HG02623 (cell line): ENCODE measurements around the gene PGAP3.

ENCODE experiments used
- ATAC-seq: cut with Tn5 transposase; IDR thresholded peaks from one replicate; pipeline ENCODE4 v1.9.1; 2021; ENCODE audit warnings: moderate library complexity; ENCODE audit not compliant: unreplicated experiment

The PGAP3 gene

DNA sequence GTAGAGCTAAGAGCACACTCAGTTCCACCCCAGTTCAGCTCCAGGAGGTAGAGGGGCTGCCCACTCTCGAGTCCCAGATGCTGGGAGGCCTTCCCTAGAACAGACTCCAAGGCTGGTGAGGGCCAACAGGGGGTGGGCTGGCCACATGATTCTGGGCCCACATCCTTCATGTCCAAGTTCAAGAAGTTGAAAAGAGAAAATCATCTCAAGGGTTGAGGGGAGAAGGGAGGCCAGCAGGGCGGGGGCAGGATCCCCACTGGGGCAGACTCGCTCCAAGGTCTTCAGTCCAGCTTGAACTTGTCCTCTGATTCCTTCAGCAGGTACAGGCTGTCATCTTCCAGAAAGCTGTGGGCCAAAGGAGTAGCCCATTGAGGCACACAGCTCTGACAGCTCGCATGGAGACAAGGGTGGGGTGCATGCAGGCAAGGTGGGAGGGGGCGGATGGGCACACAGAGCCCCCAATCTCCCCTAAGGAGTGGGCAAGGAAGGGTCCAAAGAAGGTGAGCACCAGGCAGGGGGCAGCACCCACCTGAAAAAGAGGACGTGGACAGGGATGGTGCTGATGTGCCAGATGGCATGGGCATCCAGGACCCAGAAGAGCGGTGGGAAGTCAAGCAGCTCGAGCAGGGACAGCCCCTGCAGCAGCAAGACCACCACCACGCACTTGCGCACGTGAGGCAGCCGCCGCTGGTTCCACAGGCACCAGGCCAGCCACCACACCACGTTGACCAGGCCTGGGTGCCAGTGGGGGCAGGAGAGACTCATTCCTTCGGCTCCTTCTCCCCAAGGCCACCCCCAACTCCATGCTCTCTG, 15.1 kb downstream of the PGAP3 start:
- ATAC-seq: no peak

DNA sequence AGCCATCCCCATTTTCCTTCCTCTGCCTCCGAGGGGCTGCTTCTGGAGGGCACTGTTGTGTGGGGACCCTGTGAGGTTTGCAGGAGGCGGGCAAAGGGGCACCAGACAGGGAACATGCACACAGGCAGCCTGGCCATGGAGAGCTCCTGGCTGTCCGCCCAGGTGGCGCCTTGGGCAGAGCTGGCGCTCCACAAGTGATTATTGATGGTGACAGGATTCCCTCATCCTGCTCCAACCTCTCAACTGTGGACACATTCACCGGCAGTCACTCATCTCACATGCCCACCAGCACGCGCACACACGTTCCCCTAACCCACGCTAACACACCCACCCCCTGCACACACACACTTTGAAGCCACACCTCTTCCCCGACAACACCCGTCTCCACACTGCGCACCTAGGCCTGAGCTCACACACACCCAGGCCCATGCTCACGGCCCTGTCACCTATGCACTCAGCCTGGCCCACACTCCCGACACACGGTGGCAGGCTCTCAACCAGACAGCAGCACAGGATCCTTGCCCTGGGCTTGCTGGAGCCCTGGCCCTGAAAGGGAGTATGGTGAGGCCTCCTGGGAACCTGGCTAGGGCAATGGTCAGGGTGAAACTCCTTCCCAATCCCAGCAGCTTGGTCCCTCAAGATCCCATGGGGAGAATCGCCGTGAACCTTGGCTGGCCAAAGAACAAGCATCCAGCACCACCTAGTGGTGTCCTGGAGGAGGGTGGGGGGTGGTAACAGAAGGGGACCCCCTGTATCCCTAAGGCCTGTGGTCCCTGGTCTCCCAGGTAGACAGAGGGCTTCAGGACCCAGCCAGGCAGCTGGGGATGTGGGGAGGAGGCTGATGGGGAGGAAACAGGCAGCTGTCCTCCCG, 16.0 kb downstream of the PGAP3 start:
- no peak for ATAC-seq

DNA sequence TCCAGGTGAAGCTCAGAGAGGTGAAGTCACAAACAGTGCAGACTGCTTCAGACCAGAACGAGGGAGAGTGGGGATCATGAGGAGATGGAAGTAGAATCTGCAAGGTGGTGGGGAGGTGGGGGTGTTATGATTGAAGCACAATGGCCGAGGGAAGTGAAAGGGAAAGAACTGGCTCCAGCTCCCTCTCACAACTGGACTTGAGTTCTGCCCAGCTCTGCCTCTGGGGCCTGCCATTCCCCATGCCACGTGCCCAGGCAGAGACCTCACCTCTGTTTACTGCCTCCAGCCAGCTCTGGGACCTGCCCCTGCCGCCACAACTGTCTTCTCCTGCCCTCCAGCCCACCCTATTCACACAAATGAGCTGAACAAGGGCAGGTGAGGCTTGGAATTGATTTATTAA, 17.1 kb downstream of the PGAP3 start:
- no peak for ATAC-seq

DNA sequence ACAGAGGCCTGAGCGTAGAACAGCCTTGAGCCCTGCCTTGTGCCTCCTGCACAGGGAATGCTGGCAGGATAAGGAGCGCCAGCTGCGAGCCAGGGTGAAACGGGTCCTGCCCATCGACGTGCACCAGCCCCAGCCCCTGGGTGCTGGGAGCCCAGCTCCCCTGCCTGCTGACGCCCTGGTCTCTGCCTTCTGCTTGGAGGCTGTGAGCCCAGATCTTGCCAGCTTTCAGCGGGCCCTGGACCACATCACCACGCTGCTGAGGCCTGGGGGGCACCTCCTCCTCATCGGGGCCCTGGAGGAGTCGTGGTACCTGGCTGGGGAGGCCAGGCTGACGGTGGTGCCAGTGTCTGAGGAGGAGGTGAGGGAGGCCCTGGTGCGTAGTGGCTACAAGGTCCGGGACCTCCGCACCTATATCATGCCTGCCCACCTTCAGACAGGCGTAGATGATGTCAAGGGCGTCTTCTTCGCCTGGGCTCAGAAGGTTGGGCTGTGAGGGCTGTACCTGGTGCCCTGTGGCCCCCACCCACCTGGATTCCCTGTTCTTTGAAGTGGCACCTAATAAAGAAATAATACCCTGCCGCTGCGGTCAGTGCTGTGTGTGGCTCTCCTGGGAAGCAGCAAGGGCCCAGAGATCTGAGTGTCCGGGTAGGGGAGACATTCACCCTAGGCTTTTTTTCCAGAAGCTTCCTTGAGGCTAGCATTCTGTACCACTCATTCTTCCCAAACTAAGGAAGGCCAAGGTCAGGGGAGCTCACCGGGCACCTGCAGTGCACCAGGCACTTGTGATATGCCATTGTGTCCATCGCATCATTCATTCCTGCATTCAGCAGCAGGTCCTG, 17.7 kb downstream of the PGAP3 start:
- no peak for ATAC-seq

DNA sequence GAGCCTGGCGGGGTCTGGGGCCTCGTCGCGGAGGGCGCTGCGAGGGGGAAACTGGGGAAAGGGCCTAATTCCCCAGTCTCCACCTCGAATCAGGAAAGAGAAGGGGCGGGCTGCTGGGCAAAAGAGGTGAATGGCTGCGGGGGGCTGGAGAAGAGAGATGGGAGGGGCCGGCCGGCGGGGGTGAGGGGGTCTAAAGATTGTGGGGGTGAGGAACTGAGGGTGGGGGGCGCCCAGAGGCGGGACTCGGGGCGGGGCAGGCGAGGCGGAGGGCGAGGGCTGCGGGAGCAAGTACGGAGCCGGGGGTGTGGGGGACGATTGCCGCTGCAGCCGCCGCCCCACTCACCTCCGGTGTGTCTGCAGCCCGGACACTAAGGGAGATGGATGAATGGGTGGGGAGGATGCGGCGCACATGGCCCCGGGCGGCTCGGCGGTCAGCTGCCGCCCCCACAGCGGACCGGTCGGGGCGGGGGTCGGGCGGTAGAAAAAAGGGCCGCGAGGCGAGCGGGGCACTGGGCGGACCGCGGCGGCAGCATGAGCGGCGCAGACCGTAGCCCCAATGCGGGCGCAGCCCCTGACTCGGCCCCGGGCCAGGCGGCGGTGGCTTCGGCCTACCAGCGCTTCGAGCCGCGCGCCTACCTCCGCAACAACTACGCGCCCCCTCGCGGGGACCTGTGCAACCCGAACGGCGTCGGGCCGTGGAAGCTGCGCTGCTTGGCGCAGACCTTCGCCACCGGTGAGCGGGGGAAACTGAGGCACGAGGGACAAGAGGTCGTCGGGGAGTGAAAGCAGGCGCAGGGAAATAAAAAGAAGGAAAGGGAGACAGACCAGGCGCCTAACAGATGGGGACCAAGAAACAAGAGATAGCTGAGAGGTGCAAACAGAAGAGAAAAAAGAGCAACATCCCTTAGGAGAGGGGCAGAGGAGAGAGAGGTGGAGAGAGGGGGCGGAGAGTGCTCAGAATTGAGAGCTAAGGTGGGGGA, 19.6 kb downstream of the PGAP3 start, which contains the start of gene PNMT:
TSS of gene PNMT (plus strand) at position 509 of the 980 bp plus-strand sequence. CDS start at position 532, 23 bp downstream.
- ATAC-seq: no peak

DNA sequence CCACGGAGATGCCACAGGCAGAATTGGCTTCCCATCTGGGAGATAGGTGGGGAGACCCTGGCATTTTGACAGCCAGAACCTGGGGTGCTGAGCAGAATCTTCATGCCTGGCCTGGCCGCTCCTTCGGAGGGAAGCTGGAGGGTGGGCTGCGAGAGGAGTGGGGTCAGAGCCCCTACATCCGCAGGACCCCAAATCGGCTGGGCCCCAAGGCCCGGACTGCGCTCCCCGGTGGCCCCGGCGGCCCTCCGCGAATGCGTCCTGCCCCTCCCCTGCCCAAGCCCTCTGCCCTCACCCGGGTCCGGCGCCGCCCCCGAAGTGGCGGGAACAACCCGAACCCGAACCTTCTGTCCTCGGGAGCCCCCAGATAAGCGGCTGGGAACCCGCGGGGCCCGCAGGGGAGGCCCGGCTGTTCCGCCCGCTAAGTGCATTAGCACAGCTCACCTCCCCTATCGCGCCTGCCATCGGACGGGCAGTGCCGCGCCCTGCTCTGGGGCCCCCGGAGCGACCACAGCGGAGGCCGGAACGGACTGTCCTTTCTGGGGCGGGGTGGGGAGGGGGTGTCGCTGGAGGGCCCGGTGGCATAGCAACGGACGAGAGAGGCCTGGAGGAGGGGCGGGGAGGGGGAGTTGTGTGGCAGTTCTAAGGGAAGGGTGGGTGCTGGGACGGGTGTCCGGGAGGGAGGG, 20.5 kb downstream of the PGAP3 start:
- no peak for ATAC-seq

DNA sequence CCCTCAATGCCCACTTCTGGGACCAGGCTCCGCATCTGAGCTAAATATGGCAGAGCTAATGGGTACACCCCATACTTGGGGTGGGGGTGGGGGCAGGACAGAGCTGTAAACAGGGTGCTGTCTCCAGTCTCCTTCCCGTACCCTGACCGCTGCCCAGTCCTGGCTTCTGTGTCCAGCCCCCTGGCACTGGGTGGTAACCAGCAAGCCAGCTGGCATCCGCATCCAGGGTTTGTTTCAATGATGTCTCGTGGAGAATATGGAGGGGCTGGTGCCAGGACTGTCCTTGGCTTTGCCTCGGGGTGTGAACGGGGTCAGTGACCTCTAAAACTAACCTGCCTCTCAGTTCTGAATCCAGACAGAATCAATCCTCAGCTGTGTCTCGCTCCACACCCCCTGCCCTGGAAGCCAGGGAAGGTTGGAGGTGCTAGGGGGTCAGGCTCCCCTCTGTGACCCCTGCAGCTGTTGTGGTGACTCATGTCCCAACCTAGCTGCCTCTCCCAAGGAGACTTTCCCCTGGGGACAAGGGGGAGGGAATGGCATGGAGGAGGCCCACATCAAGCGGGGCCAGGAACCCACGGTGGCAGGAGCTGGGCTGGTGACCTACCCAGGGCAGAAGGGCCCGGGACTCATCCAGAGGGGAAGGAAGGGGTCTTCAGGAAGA, 21.1 kb downstream of the PGAP3 start:
- no peak for ATAC-seq

DNA sequence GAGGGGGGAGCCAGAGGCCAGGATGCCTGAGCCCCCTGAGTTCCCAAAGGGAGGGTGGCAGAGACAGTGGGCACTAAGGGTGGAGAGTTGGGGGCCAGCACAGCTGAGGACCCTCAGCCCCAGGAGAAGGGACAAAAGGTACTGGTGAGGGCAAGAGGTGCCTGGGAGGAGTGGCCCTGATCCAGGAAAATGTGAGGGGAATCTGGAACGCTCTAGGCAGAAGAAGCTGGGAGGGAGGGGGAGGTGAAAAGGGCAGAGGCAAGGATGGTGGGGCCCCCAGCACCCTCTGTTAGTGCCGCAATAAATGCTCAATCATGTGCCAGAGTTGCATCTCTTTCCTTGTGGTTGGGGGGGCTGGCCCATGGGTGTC, 21.6 kb downstream of the PGAP3 start:
- no peak for ATAC-seq

DNA sequence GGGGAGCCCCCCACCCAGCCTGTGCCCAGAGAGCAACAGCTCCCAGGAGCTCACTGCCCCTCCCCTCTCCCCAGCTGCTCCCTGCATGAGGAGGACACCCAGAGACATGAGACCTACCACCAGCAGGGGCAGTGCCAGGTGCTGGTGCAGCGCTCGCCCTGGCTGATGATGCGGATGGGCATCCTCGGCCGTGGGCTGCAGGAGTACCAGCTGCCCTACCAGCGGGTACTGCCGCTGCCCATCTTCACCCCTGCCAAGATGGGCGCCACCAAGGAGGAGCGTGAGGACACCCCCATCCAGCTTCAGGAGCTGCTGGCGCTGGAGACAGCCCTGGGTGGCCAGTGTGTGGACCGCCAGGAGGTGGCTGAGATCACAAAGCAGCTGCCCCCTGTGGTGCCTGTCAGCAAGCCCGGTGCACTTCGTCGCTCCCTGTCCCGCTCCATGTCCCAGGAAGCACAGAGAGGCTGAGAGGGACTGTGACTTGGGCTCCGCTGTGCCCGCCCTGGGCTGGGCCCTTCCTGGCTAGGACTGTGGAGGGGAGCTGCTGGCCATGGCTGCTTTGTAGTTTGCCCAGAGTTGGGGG, 22.1 kb downstream of the PGAP3 start:
- no peak for ATAC-seq

DNA sequence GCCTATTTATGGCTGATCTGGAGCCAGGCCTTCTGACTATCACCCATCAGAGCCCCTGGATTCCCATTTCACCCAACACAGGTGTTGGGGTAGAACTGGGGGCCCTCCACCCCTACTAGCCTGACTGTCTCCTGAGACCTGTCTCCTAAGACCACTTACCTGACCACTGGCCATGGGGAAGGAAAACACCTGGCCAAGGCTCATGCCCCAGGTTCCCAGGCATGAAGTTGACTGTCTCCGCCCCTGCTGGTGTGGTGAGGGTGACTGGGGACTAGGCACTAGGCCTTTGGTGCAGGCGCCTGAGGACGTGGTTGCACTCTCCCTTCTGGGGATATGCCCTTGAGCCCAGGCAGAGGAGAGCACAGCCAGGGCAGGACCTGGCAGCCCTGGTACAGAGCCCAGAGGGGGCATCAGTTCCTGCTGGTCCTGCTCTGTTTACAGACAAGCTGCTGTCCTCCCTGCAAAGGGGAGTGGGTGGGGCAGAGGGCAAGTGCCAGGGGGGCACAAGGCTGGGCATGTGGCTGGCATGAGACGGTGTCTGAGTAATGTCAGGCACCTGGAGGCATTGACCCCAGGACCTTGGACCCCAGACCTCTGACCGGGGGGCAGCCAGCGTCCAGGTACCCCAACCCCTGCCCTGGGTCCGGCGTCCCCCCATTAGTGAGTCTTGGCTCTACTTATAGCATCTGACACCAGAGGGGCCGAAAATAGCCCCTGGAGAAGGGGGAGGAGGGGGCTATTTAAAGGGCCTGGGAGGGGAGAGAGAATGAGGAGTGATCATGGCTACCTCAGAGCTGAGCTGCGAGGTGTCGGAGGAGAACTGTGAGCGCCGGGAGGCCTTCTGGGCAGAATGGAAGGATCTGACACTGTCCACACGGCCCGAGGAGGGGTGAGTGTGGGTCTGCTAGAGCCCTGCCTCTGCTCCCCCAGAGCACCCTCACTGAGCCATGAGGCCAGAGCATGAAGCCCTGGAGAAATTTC, 23.0 kb downstream of the PGAP3 start, which contains the start of gene TCAP:
TSS of gene TCAP (plus strand) at position 769 of the 981 bp plus-strand sequence. CDS start at position 780, 11 bp downstream.
- no peak for ATAC-seq

DNA sequence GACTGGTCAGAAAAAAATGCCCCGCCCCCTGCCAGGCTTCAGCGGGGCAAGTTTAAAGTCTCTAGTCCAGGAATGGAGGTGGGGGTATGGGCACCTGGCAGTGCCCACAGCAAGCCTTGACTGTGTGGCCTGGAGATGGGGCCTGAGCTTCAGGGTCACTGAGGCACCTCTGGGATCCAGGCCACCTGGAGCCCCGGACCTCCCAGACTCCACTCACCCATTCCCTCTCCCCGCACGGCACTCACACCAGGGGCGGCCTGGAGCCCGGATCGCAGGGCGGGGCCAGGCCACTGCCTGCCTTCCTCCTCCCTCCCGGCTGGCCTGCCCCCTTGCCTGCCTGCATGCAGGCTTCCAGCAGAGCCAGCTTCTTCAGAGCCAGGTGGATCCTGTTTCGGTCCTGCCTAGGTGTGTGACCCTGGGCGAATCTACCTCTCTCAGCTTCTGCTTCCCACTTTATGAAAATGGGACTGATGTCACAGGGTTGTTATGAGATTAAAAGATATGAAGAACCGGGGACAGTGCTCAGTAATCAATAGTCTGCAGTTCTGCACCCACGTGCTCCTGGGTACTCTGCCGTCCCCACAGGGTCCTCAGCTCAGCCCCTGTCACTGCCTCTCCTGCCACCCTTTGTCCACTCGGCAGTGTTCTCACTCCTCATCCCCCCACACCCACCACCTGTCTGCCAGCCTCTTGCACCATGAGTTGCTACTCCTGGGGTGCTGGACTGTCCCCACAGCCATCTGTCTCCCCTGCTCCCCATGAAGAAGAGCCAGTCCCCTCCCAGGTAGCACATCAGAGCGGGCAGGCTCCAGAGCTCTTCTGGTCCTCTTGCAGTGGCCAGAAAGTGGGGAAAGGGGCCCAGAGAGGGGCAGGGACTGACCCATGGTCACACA, 23.9 kb downstream of the PGAP3 start:
- no peak for ATAC-seq

DNA sequence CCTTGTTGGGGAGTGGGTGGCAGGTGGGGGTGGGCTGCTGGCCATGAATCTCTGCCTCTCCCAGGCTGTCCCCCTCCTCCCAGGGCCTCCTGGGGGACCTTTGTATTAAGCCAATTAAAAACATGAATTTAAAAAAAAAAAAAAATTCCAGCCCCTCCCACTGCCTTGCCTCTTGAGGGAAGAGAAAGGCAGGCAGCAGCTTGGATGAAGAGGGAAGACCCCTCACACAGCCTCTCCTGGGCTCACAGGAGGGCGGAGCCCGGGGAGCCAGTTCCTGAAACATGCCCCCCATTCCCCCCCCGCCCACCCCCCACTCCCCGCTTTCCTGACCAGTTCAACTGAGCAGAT, 24.5 kb downstream of the PGAP3 start:
- ATAC-seq: no peak

DNA sequence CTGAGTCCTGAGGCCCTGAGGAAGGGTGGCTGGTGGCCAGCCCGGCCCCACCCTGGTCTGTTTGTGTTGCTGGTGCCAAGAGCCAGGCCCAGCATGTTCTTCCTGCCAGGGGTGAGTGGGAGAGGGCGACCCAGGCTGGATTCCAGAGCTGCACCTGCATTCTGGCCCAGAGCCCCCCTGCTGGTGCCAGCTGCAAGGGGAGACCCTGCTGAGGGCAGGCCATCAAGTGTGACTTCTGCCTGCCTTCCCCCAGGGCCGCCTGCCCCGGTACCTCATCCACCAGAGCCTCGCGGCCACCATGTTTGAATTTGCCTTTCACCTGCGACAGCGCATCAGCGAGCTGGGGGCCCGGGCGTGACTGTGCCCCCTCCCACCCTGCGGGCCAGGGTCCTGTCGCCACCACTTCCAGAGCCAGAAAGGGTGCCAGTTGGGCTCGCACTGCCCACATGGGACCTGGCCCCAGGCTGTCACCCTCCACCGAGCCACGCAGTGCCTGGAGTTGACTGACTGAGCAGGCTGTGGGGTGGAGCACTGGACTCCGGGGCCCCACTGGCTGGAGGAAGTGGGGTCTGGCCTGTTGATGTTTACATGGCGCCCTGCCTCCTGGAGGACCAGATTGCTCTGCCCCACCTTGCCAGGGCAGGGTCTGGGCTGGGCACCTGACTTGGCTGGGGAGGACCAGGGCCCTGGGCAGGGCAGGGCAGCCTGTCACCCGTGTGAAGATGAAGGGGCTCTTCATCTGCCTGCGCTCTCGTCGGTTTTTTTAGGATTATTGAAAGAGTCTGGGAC, 25.1 kb downstream of the PGAP3 start:
- ATAC-seq: no peak

DNA sequence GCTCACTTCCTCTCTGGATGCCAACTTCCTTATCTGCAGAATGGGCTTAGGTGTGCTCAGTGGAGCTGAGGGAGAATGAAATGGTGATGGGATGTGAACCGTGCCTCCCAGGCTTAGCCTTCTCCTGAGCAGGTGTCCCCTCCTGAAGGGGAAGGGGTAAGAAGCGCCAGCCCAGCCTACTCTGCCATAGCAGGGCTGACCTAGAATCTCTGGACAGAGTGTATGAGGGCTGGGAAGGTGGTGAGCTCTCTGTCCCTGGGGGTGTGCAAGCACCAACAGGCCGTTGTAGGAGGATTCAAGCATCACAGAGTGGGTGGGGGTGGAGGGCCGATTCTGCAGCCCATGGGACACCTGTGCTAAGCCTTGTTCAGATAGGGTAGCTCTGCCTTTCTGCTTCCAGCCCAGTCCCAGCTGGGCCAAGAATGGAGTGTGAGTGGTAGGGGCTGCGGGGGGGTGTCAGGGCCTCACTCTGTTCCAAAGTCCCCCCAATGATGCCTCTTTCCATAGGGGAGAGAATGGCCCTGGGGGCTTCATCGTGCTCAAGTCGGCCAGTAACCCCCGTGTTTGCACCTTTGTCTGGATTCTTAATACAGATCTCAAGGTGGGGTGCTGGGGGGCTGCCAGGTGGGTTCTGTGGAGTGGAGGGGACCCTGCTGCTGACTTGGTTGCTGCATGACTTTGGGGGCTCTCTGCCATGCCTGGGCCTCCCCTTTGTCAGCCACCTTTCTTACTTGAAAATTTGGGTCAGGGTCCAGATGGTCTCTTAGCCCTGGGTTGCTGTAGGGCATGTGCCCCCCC, 25.9 kb downstream of the PGAP3 start:
- ATAC-seq: no peak
